SK-MEL-5 (cell line): ENCODE measurements around the gene LIMK1. TPM values are rescaled to one million over a fixed set of nuclear protein-coding genes. Genes with fewer than 3 reads are reported as not detected.
"Not testable (repeated sequence)": the region's sequence is repeated elsewhere in the genome, so short reads cannot be mapped to it uniquely, and the experiment has no call there.

Experiments
- DNase-seq: peaks from one replicate; pipeline ENCODE4 v3.0.0-alpha.2; 2016; ENCODE audit warnings: low read depth, low spot score
- in situ Hi-C: cut with HindIII; loops from 2 replicates; pipeline ENCODE4 v1.10.0; 2016; ENCODE audit warnings: low sequenced_read_pairs, high pct_unique_total_duplicates, low pct_unique_long_range_greater_than_20kb
- total RNA-seq: library from RNA; depleted of rRNA; stranded (reverse); fragments of >200 nt; shearing (Covaris generic); gene quantifications from 2 replicates; pipeline ENCODE4 v1.2.3, GENCODE V29; 2014

Gene LIMK1
- total RNA-seq, 1 experiment from 2014 or later: 26.4 TPM

- in situ Hi-C loops: loop anchor here (25.0 kb wide), 1 partner anchor 88 kb away; no protein-coding TSS in a partner anchor
- no peak for DNase-seq
Measured at GRCh38 chr7:74099031-74099430, 15.4 kb downstream of the LIMK1 start.

- no peak for DNase-seq
- in situ Hi-C loops: no loop called here
Measured at GRCh38 chr7:74101061-74101681, 17.6 kb downstream of the LIMK1 start.

- in situ Hi-C loops: no loop called here
- DNase-seq: no peak
Measured at GRCh38 chr7:74103219-74103772, 19.7 kb downstream of the LIMK1 start.

- in situ Hi-C loops: no loop called here
- no peak for DNase-seq
Measured at GRCh38 chr7:74104702-74105101, 21.1 kb downstream of the LIMK1 start.

GRCh38 chr7:74105992-74106391 is 22.4 kb downstream of the LIMK1 start:
- no peak for DNase-seq
- in situ Hi-C loops: no loop called here

- no peak for DNase-seq
- in situ Hi-C loops: no loop called here
Measured at GRCh38 chr7:74106846-74107245, 23.2 kb downstream of the LIMK1 start.

GRCh38 chr7:74115326-74115725 is 31.7 kb downstream of the LIMK1 start:
- DNase-seq: no peak

GRCh38 chr7:74116356-74116755 is 32.8 kb downstream of the LIMK1 start:
- in situ Hi-C loops: no loop called here
- no peak for DNase-seq

More at GRCh38 chr7:74115326-74115725, 31.7 kb downstream of the LIMK1 start:
- in situ Hi-C loops: no loop called here

GRCh38 chr7:74119831-74120230 is 36.2 kb downstream of the LIMK1 start:
- in situ Hi-C loops: no loop called here

GRCh38 chr7:74121401-74122249 is 38.0 kb downstream of the LIMK1 start:
- in situ Hi-C loops: no loop called here
- no peak for DNase-seq

More at GRCh38 chr7:74119831-74120230, 36.2 kb downstream of the LIMK1 start:
- DNase-seq: no peak

GRCh38 chr7:74123892-74124291 is 40.3 kb downstream of the LIMK1 start:
- DNase-seq, in situ Hi-C loops: not testable (repeated sequence)

- in situ Hi-C loops: no loop called here
- no peak for DNase-seq
Measured at GRCh38 chr7:74126220-74126880, 42.7 kb downstream of the LIMK1 start.

GRCh38 chr7:74129887-74130286 is 46.3 kb downstream of the LIMK1 start:
- DNase-seq: no peak
- in situ Hi-C loops: no loop called here

- in situ Hi-C loops: no loop called here
- DNase-seq: no peak
Measured at GRCh38 chr7:74130518-74130917, 46.9 kb downstream of the LIMK1 start.

- in situ Hi-C loops: no loop called here
- DNase-seq: peak; percentile 25
Measured at GRCh38 chr7:74134117-74134620, 50.6 kb downstream of the LIMK1 start.

- in situ Hi-C loops: no loop called here
- no peak for DNase-seq
Measured at GRCh38 chr7:74138334-74138867, 54.8 kb downstream of the LIMK1 start.

GRCh38 chr7:74138945-74139843 is 55.6 kb downstream of the LIMK1 start:
- in situ Hi-C loops: no loop called here
- DNase-seq: no peak
